Non-pigmented ciliary epithelial cell (primary cell): ENCODE results near the gene RNH1.

Experiments
- DNase-seq: peaks from one replicate; pipeline ENCODE4 v3.0.0-alpha.2; 2010; ENCODE audit warnings: low read depth

RNH1 gene

GRCh38 chr11:499201-500076 is 7.6 kb downstream of the RNH1 start:
- DNase-seq = no peak

GRCh38 chr11:498297-499181 is 8.5 kb downstream of the RNH1 start:
- no peak for DNase-seq

DNA sequence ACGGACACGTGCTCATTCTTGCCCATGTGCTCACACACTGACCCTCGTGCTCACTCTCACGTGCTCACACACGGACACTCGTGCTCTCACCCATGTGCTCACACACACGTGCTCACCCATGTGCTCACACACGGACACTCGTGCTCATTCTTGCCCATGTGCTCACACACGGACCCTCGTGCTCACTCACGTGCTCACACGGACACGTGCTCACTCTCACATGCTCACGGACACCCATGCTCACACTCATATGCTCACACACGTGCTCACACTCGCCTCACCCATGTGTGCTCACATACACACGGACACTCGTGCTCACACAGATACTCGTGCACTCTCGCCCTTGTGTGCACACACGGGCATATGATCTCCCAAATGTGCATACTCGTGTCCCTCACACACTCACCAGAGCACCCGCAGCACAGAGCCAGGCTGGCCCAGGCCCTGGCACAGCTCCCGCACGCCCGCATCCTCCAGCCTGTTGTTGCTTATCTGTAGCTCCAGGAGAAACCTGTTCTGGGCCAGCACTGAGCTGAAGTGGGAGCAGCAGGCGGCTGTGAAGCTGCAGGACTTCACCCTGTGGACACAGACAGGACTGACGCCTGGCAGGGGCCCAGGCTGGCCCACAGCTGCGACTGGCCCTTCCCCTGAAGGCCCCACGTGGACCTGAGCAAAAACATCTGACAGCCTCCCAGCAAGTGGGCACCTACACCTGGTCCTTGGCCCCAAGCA is 9.3 kb downstream of the RNH1 start:
- no peak for DNase-seq

DNA sequence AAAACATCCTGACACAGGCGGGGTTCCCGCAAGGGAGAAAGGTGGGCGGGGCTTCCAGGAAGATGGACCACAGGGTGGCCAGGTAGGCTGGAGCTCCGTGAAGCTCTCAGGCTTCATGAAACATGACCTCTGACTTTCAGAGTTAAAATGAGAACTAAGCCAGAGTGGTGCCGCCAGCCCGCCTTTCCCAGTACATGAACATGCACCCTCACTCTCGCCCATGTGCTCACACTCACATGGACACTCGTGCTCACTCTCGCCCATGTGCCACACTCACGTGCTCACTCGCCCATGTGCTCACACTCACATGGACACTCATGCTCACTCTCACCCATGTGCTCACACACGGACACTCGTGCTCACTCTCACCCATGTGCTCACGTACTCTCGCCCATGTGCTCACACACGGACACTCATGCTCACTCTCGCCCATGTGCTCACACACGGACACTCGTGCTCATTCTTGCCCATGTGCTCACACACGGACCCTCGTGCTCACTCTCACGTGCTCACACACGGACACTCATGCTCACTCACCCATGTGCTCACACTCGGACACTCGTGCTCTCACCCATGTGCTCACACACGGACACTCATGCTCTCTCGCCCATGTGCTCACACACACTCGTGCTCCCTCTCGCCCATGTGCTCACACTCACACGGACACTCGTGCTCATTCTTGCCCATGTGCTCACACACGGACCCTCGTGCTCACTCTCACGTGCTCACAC is 10.0 kb downstream of the RNH1 start:
- no peak for DNase-seq

DNA sequence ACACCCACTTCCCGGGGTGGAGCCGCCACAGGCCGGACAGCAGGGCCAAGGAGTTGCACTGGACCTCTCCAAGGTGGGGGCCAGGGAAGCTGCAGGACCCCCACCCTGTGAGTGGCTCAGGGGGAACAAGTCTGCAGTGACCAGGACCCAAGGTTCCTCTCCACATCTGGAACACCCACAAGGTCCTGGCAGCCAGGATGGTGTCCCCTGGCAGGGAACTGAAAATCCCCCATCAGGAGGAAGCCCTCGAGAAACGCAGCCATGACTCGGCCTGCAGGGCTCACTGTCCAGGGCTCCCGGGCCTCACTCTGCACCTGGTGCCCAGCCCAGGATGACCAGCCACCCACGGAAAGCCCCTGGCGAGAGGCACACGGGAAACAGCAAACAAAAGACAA is 11.5 kb downstream of the RNH1 start:
- no peak for DNase-seq

DNA sequence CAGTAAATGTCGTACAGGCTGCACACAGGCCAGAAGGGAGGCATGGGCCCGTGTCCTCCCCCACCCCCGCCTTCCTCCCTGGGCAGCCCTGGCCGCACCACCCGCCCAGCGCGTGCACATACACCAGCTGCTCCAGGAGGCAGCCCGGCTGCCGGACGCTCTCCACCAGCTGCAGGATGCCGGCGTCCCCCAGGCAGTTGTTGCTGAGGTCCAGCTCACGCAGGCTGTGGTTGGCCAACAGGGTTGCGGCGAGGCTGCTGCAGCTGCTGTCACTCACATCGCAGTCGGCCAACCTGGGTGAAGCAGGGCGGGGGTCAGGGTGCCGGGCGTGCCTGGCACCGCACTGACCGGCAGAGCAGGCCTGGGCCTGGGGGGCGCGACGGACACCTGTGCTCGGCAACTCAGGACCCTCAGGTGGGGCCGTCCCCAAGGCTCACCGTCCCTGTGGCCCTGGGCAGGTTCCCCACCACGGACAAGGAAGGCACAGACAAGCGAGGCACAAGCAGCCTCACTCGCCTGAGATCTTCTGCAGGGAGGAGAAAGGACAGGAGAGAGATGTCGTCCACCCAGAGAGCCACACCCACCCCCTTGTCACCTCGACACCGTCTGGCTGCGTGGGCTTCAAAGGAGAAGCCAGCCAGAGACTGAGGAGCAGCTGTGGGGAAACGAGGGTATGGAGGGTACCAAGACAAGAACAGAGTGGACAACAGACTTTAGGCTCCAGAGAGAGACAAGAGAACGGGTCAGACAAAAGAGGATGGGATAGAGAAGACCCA is 12.1 kb downstream of the RNH1 start:
- DNase-seq = no peak

GRCh38 chr11:492427-493226 is 14.4 kb downstream of the RNH1 start:
- DNase-seq = no peak

DNA sequence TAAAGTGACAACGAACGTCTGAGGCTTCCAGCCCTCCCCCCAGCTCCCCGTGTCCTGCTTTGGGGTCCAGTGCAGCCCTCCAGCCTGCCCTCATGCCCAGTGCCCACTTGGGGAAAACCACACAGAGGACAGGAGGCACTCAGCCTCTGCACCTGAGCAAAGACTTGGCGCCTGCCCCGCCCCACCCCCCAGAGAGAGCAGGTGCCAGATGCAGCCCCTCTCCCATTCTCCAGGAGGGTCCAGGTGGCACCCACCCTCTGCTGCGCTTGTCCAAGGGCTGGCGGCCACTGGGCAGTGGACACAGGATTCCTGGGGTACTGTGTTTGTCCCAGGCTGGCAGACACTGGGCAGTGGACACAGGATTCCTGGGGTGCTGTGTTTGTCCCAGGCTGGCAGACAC is 15.7 kb downstream of the RNH1 start:
- DNase-seq = no peak

GRCh38 chr11:490930-491260 is 16.1 kb downstream of the RNH1 start:
- no peak for DNase-seq

DNA sequence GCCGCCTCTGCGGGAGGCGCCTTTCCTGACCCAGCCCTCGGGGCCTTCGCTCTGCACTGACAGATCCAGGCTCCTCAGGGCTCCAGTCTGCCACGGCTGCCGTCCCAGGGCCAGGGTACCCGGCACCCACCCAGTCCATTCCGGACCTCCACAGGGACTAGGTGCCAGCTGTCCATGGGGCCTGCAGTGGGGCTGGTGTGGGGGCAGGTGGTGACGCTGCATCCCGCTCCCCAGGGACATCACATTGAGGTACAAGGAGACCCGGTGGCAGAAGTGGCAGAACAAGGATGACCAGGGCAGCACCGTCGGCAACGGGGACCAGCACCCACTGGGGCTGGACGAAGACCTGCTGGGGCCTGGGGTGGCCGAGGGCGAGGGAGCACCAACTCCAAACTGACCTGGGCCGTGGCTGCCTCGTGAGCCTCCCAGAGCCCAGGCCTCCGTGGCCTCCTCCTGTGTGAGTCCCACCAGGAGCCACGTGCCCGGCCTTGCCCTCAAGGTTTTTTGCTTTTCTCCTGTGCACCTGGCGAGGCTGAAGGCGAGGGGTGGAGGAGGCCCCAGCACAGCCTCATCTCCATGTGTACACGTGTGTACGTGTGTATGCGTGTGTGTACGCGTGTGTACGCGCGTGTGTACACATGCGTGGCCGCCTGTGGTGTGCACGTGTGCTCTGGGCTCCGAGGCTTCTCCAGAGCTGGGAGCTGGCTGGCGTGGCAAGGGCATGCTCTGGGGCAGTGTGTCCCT is 16.7 kb downstream of the RNH1 start:
- no peak for DNase-seq

DNA sequence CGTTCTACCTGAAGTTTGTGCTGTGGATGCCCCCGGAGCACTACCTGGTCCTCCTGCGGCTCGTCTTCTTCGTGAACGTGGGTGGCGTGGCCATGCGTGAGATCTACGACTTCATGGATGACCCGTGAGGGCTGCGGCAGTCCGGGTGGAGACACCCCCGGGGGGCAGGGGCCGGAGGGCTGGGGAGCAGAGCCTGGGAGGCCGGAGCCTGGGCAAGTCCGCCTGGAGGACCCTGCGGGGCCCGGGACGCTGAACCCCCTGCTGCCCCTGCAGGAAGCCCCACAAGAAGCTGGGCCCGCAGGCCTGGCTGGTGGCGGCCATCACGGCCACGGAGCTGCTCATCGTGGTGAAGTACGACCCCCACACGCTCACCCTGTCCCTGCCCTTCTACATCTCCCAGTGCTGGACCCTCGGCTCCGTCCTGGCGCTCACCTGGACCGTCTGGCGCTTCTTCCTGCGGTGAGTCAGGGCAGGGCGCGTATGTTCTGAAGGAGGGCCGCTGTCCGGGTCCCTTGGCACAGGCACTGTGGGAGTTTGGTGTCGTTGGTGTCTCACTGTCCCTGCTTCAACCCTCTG is 17.3 kb downstream of the RNH1 start:
- DNase-seq = no peak

DNA sequence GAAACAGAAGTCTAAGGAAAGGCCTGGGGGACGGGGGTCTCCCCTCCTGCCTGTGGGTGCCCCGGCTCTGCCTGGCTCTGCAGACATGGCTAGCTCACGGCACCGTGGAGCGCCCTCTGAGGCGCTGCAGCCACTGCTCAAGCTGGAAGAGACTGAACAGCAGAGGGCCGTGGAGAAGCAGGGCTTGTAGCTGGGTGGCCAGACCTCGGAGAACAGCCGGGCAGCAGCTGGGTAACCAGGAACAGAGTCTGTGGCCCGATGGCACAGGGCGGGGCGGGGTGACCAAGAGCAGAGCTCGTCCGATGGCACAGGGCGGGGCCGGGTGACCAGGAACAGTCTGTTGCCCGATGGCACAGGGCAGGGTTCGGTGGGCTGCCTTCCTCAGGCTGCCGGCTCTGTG is 18.1 kb downstream of the RNH1 start:
- DNase-seq = no peak

- DNase-seq = no peak
These were observed 18.5 kb downstream of the RNH1 start for GRCh38 chr11:488579-488978.

GRCh38 chr11:488062-488461 is 19.0 kb downstream of the RNH1 start:
- no peak for DNase-seq

DNA sequence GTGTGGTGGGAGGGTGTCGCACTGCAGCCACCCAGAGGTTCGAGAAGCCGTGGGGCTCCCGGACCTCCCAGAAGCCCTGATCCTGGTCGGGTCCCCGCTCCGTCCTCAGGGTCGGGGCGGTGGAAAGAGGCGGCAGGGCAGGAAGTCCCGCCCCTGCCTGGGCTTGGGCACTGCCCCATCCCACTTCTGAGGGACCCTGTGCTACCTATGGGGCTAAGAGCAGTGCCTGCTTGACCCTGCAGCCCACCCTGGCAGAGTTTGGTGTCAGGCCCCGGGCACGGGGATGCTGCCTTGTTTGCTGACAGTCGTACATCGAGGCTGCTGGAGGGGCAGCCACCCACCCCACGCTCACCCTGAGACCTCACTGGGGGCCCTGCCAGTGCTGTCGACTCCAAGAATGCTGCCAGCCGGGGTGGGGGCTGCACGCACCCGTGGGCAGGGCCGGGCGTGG is 19.4 kb downstream of the RNH1 start:
- no peak for DNase-seq

- no peak for DNase-seq
These were observed 20.9 kb downstream of the RNH1 start for GRCh38 chr11:486189-486588.

GRCh38 chr11:484616-485015 is 22.4 kb downstream of the RNH1 start:
- DNase-seq = no peak

DNA sequence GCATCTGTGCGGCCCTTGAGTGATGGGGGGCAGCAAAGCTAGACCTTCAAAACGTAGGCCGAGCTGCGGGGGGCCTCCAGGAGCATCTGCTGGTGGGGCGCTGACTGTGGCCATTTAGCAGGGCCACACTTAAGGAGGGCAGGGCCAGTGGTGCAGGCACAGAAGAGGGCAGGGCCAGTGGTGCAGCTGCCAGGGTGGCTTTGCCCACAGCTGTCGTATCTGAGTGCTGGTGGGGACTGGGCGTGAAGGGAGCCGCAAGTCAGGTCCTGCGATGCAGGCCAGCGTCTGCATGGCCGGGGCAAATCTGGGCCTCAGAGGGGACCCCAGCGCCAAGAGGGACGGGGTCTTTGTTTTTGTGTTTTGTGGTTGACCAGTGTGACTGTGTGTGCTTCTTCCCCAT is 27.7 kb downstream of the RNH1 start:
- DNase-seq = no peak

GRCh38 chr11:477052-477715 is 29.9 kb downstream of the RNH1 start:
- no peak for DNase-seq
